HG03520 (cell line): ENCODE data around the gene CFAP107.
"Not testable (repeated sequence)": the region's sequence is repeated elsewhere in the genome, so short reads cannot be mapped to it uniquely, and the experiment has no call there.

Source experiments
- ATAC-seq: cut with Tn5 transposase; IDR thresholded peaks from one replicate; pipeline ENCODE4 v1.9.1; 2021; ENCODE audit warnings: mild to moderate bottlenecking, moderate library complexity; ENCODE audit not compliant: unreplicated experiment

Gene CFAP107

GRCh38 chr1:12745992-12746323, at the start of gene CFAP107:
TSS of gene CFAP107 (plus strand) at chr1:12746200. CDS start at chr1:12746431, 231 bp downstream.
- no peak for ATAC-seq

GRCh38 chr1:12696658-12697057, 49.3 kb upstream of the CFAP107 start:
- no peak for ATAC-seq

- ATAC-seq: no peak
These were observed 48.6 kb upstream of the CFAP107 start for GRCh38 chr1:12697397-12697796.

- ATAC-seq: no peak
These were observed 42.1 kb upstream of the CFAP107 start for GRCh38 chr1:12703821-12704451.

GRCh38 chr1:12706061-12706460, 39.9 kb upstream of the CFAP107 start:
- ATAC-seq: no peak

GRCh38 chr1:12708396-12709090, 37.5 kb upstream of the CFAP107 start:
- ATAC-seq: no peak

GRCh38 chr1:12709091-12709491, 36.9 kb upstream of the CFAP107 start:
- no peak for ATAC-seq

- no peak for ATAC-seq
These were observed 36.3 kb upstream of the CFAP107 start for GRCh38 chr1:12709696-12710095.

GRCh38 chr1:12711536-12711935, 34.5 kb upstream of the CFAP107 start:
- no peak for ATAC-seq

GRCh38 chr1:12712076-12712475, 33.9 kb upstream of the CFAP107 start:
- no peak for ATAC-seq

GRCh38 chr1:12712929-12713328, 33.1 kb upstream of the CFAP107 start:
- no peak for ATAC-seq

- not testable (repeated sequence) for ATAC-seq
These were observed 32.3 kb upstream of the CFAP107 start for GRCh38 chr1:12713651-12714050.

GRCh38 chr1:12714710-12715475, 31.1 kb upstream of the CFAP107 start:
- ATAC-seq: no peak

- no peak for ATAC-seq
These were observed 30.0 kb upstream of the CFAP107 start, which contains the start of gene AADACL3 for GRCh38 chr1:12715896-12716437. TSS of gene AADACL3 (plus strand) at chr1:12716110. CDS start at chr1:12716177, 67 bp downstream.

GRCh38 chr1:12717301-12717838, 28.6 kb upstream of the CFAP107 start:
- ATAC-seq: no peak

- no peak for ATAC-seq
These were observed 23.4 kb upstream of the CFAP107 start for GRCh38 chr1:12722626-12723025.

- ATAC-seq: no peak
These were observed 17.6 kb upstream of the CFAP107 start for GRCh38 chr1:12728391-12728790.

GRCh38 chr1:12730156-12730555, 15.8 kb upstream of the CFAP107 start:
- no peak for ATAC-seq

- ATAC-seq: not testable (repeated sequence)
These were observed 14.9 kb upstream of the CFAP107 start for GRCh38 chr1:12731084-12731483.

GRCh38 chr1:12734651-12735050, 11.3 kb upstream of the CFAP107 start:
- ATAC-seq: no peak

GRCh38 chr1:12738934-12739333, 7.1 kb upstream of the CFAP107 start:
- no peak for ATAC-seq
